Activated T-helper 1 cell treated with anti-CD3 and anti-CD28 coated beads, Interleukin-2, amount 50 U/mL, for 16 hours (primary cell): Measurements from ENCODE around the gene CAMSAP1.
"Not testable (repeated sequence)": the region's sequence is repeated elsewhere in the genome, so short reads cannot be mapped to it uniquely, and the experiment has no call there.

Experiments
- DNase-seq, 2 donors: peaks; one replicate each; pipeline ENCODE4 v3.0.0-alpha.2; 2020; ENCODE audit warnings: low read depth in 1 of 2, low spot score in 1 of 2

The CAMSAP1 gene, protein sequence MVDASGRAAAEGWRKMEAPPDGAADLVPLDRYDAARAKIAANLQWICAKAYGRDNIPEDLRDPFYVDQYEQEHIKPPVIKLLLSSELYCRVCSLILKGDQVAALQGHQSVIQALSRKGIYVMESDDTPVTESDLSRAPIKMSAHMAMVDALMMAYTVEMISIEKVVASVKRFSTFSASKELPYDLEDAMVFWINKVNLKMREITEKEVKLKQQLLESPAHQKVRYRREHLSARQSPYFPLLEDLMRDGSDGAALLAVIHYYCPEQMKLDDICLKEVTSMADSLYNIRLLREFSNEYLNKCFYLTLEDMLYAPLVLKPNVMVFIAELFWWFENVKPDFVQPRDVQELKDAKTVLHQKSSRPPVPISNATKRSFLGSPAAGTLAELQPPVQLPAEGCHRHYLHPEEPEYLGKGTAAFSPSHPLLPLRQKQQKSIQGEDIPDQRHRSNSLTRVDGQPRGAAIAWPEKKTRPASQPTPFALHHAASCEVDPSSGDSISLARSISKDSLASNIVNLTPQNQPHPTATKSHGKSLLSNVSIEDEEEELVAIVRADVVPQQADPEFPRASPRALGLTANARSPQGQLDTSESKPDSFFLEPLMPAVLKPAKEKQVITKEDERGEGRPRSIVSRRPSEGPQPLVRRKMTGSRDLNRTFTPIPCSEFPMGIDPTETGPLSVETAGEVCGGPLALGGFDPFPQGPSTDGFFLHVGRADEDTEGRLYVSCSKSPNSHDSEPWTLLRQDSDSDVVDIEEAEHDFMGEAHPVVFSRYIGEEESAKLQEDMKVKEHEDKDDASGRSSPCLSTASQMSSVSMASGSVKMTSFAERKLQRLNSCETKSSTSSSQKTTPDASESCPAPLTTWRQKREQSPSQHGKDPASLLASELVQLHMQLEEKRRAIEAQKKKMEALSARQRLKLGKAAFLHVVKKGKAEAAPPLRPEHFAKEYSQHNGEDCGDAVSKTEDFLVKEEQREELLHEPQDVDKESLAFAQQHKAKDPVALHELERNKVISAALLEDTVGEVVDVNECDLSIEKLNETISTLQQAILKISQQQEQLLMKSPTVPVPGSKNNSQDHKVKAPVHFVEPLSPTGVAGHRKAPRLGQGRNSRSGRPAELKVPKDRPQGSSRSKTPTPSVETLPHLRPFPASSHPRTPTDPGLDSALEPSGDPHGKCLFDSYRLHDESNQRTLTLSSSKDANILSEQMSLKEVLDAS (N-terminal part only)

DNA sequence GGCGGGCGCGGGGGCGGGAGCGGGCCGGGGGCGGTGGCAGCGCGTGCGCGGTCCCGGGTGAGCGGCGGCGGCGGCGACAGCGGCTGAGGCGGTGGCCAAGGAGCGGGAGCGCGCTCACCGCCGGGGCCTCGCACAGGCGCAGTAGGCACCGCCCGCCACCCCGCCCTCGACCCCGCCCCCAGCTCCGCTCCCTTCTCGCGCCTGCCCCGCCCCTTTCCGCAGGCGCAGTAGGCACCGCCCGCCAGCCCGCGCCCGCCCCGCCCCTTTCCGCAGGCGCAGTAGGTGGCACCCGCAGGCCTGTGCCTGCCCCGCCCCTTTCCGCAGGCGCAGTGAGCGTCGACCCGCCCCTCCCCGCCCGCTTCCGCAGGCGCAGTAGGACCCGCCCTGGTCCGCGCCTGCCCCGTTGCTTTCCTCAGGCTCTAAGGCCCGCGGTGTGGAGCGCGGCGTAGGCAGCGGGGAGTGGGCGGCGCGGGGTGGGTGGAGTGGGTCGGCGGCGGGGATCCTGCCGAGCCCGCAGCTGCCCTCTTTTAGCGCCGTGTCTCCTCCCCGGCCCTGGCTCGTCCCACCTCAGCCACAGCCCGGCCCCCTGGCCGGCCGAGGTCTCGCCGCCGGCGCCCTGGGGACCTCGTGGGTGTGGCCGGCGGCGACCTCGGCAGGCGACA lies at the start of gene CAMSAP1:
TSS of gene CAMSAP1 (minus strand) at position 116 of the 662 bp plus-strand sequence. CDS start 387 bp downstream, outside the sequence.
- peak; percentile 89 to 94 for DNase-seq

DNA sequence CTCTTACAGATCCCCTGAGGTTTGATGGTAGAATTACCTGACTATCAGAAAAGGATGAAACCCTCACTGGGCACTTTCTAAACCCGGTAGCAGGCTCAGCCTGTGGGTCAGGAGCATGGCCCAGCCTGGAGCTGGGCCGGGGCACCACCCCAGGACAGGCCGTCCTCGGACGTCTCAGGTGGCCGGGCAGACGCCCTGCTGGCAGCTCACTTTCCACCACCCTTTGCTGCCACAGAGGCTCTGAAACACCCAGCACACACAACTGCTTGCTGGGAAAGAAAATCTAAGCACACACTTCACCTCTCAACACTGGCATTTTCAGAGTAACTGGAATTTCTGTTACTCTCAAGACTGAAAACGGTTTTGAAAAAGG lies 49.4 kb upstream of the CAMSAP1 start:
- no peak for DNase-seq

DNA sequence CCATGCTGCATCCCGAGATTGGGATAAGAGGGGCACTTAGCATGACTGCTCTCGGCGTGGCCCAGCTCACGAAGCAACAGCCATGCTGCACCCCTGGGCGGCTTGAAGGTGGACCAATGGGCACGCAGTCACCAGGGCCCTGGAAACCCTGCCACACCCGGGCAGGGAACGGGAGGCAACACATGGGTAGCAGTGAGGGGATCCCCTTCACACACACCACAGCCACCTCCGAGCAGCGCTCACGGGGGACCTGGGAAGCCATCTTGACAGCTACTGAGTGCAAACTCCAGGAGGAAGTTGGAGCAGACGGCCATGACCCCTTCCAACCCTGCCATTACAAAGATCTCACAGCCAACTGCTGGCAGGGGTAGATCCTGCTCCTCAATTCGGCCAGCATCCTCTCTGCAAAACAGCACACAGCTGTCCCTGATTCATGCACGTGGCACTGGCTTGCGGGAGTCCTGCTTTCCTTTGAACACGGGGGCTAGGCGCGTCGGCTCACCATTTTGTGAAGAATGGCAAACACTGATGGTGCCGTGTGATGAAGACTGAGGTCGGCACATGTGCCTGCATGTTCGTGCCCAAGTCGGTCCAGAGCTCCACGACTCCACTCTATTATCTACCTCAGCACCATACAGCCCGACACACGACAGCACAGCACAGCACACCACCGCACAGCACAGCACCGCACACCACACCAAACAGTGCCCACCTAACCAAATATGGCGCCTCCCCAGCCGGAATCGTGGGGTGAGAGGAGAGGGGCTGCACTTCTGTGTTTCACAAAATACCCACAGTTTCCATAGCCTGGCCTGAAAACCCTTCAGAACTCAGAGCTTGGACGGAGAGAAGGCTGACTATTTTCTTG lies 48.8 kb upstream of the CAMSAP1 start:
- no peak for DNase-seq

DNA sequence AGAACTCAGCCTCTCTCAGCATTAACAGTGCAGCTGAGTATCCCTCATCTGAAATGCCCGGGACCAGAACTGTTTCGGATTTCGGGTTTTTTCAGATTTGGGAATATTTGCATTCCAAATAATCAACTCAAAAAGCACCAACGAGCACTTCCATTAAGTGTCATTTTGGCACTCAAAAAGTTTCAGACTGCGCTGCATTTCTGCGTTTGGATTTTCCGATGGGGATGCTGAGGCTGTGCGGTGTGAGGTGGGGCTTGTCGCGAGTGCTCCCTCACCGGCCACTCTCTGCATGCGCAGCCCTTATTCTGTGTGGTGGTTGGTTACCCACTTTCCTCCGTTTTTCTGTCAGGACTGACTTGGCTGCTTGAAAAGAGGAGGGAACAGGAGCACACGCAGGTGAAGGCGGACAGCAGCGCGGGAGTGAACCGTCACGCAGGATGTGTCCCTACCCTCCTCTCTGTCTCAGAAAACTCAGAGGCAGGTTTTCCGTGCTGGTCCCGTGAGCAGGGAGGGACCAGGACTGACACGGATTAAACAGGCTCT lies 45.4 kb upstream of the CAMSAP1 start:
- no peak for DNase-seq

DNA sequence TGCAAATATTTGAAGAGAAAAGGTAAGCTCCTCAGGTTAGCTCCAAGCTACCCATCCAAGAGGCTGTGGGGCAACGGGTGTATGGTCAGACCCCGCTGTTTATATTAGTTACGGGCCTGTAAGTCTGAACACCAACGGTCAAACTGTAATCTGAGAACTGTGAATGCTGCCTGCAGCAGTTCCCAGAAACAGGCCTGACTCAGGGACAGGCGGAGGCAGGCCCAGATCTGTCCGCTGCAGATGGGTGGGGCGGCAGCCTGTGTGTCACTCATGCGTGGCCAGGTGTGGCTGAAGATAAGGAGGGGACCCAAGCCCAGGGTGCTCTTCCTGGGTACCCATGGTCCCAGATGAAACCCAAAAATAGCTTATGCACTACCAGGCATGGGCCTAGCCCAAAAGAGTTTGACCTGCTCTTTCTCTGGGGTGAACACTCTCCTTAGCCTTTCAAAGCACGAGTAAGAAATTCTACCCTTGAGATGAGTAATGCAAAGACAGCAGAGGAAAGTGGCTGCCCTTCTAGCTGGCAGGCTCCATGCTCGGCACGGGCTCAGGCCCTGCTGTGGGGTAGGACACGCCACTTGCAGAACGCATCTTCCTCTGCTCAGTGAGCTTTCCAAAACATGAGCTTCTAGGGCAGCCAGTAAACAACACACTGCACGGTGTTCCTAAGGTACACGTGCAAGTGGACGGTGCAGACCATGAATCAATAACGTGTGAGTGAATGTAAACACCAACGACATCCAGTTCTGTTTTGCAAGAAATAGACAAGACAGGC lies 44.7 kb upstream of the CAMSAP1 start:
- DNase-seq: no peak

DNA sequence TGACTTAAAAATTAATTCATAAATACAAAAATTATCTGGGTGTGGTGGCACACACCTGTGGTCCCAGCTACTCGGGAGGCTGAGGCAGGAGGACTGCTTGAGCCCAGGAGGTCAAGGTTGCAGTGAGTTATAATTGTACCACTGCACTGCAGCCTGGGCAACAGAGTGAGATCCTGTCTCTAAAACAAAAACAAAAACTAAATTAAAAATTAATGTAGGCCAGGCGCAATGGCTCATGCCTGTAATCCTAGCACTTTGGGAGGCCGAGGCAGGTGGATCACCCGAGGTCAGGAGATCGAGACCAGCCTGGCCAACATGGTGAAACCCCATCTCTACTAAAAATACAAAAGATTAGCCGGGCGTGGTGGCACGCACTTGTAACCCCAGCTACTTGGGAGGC lies 44.0 kb upstream of the CAMSAP1 start:
- DNase-seq: not testable (repeated sequence)

DNA sequence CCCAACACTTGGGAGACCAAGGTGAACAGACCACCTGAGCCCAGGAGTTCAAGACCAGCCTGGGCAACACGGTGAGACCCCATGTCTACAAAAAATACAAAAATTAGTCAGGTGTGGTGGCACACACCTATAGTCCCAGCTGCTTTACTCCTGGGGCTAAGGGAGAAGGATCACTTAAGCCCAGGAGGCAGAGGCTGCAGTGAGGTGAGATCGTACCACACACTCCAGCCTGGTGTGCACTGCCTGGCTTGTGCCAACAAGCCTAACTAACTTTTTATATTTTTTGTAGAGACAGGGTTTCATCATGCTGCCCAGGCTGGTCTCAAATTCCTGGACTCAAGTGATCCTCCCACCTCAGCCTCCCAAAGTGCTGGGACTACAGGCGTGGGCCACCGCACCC lies 43.5 kb upstream of the CAMSAP1 start:
- DNase-seq: not testable (repeated sequence)

DNA sequence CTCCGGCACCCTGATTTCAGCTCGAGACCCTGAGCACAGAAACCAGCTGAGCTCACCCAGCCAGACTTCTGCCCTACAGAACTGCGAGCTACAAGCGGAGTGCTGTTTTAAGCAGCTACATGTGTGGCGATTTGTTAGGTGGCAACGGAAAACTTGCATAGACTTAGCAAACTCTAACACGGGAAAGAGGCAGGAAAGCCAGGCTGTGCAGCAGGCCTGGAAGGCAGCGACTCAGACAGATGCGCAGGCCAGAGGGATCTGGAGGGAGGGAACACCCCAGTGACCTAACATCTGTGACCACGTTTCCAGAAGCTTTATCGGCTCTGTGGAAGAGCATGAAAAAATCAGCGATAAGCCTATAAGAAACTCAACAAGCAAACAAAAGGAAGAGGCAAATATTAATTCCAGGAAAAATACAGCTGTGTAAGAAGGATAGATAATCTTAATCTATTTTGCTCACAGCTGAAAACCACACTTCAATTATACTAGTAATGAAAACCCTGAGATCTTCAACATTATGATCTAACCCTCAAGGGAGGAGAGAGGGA lies 42.9 kb upstream of the CAMSAP1 start:
- DNase-seq: no peak

DNA sequence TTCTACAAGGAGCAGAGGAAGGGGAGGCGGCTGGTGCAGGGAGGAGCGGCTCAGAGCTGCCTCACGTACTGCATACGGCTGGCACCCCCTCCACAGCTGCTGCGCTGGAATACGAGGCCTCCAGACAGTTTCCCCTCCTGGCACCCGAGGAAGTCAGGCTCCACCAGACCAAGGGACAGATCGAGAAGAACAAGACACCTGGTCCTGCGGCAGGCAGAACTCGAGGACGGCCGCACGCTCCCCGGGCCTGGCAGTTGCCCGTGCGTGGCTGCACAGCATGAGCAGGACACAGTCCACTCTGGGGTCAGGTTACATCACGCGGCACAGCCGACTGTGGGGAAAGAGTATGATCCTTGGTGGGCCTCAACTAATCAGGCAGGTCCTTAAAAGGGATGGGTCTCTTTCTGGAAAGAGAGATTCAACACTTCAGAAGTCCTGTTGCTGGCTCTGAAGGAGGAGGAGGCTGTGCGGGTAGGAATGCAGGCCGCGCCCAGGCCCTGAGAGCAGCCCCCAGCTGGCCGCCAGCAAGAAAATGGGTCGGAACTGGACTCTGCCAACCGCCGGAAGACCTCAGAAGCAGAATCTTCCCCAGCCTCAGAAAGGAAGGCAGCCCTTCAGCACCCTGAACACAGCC lies 42.3 kb upstream of the CAMSAP1 start:
- no peak for DNase-seq

DNA sequence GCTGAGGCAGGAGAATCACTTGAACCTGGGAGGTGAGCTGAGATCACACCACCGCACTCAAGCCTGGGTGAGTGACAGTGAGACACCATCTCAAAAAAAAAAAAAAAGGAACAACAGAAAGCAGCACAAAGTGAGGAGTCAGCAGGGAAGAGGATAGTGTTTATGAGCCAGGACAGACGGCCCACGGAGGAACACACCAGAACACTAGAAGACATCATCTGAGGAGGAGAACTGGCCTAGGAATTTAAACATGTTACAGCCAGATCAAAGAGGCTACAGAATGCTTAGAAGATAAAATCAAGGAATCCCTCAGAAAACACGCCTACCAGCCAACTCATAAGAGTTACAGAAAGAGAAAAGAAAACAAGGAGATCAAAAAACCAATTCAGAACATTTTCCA lies 41.6 kb upstream of the CAMSAP1 start:
- no peak for DNase-seq

DNA sequence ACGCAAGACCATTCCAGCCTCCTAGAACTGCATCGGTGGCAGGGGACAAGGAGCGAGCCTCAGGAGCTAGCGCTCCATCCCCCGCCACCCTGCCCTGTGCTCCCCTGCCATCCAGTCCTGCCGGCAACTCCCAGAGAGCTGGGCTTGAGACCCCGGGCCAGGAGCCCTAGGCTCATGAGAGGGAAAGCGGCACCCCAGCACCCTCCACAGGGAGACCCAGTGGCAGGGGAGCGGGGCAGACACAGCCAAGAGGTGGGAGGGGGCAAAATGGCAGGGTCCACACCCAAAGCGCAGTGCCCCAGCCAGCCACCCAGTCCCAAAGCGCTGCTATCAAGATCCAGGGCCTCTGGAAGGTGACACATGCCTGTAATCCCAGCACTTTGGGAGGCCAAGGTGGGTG lies 41.1 kb upstream of the CAMSAP1 start:
- no peak for DNase-seq

DNA sequence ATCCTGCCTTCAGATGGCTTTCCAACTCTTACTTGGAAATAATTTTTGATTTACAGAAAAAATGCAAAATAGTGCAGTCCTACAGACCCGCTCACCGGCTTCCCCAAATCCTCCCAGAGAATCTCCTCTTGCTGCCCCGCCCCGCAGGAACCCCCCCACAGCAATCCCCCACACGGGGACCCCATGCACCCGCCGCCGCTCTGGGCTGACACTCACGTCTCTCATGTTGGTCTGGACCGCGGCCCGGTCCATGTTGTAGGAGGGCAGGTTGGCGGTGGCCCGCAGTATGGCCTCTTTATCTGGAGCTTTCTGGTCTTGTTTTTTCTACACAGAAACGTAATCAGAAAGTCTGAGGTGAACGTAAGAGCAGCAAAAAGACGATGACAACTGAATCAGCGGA lies 40.2 kb upstream of the CAMSAP1 start:
- no peak for DNase-seq

DNA sequence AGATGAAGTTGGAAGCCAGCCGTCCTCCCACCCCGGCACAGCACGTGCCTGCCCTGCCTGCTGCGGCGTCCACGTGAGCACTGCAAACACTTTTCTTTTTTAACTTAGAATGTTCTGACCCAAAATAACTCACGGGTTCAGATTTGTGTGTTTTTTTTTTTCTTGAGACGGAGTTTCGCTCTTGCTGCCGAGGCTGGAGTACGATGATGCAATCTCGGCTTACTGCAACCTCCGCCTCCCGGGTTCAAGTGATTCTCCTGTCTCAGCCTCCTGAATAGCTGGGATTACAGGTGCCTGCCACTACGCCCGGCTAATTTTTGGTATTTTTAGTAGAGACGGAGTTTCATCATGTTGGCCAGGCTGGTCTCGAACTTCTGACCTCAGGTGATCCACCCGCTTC lies 39.8 kb upstream of the CAMSAP1 start:
- DNase-seq: not testable (repeated sequence)

DNA sequence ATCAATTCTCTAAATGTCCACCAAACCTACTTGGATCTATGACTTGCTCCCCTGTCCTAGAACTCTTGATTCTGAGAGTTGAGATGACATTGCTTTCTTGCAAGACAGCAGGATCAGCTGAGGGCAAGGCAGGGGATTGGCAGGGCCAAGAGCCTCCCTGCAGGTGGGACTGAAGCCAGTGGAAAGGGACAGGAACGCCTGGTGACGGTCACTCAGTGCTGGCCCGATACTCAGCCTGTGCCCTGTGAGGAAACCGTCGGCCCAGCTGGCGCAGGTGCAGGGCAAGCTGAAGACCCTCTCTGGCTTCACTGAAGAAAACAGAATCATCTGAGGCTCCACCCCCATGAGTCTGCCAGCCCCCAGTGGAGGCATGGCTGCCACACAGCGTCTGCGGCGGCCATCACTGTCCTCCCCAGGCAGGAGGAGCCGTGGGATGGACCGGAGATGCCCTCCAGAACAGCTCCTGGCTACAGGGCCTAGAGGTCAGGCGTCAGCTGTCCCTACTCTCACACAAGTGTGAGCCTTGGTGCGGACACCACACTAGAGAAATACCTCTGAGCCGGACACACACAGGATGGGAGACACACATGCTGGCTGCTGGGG lies 39.1 kb upstream of the CAMSAP1 start:
- no peak for DNase-seq

DNA sequence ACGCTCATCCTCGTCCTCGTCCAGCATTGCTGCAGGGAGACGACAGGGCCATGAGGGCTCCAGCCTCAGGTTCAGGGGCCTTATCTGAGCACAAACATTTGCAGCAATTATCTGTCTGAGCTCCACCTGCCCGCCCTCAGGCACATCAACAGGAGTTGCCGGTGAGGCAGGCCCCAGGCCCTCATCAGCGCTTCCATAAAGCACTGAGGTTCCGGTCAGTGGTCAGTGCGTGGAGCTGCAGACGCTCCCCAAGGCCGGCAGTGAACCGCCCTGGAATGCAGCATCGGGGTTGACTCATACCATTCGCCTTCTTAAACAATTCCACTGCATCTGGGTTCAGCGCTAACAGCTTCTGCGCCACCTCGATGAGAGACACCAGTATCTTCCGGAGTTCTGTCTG lies 38.6 kb upstream of the CAMSAP1 start:
- DNase-seq: no peak

DNA sequence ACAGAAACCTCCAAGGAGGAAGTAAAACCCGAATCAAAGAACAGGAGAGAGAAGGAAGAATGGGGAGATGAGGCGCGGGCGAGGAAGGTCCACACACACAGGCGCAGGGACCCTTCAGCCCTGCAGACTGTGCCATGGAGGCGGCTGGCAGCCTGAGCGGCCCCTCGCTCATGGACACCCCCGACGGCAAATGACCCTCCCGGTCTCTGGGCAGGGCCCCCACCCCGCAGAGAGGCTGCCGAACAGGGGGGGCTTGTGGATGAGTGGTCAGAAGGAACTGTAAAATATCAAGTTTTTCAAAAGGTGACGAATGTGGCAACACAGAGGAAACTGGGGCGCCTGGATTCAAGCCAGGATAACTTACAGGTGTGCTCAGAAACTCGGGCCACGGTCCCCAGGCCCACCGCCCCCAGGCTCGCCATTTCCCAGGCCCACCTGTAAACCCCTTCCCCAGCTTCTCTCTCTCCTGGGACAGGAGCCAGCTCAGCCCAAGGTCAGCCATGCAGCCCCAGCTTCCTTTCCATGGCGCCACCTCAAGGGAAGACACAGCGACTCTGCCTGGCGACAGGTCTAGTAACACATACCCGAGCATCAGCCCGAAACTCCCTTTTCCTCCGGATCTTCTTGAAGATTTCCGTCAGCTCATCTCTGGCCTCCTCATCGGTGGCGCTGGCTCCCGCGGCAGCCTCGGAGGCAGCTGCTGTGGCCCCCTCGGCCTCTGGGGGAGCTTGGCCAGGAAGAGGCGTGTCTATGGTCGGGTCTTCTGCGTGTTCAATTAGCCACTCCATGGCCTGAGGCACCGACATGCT lies 37.3 kb upstream of the CAMSAP1 start:
- DNase-seq: no peak

DNA sequence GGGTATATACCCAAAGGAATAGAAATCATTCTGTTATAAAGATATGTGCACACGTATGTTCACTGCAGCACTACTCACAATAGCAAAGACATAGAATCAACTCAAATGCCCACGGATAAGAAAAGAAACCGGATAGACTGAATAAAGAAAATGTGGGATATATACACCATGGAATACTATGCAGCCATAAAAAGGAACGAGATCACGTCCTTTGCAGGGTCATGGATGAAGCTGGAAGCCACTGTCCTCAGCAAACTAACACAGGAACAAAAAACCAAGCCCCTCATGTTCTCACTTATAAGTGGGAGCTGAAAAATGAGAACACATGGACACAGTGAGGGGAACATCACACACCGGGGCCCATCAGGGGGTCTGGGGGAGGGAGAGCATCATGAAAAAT lies 36.3 kb upstream of the CAMSAP1 start:
- not testable (repeated sequence) for DNase-seq
